ENCODE data around the gene MFNG.
"Not testable (repeated sequence)": the region's sequence is repeated elsewhere in the genome, so short reads cannot be mapped to it uniquely, and the experiment has no call there.

MFNG gene, protein sequence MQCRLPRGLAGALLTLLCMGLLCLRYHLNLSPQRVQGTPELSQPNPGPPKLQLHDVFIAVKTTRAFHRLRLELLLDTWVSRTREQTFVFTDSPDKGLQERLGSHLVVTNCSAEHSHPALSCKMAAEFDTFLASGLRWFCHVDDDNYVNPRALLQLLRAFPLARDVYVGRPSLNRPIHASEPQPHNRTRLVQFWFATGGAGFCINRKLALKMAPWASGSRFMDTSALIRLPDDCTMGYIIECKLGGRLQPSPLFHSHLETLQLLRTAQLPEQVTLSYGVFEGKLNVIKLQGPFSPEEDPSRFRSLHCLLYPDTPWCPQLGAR

DNA sequence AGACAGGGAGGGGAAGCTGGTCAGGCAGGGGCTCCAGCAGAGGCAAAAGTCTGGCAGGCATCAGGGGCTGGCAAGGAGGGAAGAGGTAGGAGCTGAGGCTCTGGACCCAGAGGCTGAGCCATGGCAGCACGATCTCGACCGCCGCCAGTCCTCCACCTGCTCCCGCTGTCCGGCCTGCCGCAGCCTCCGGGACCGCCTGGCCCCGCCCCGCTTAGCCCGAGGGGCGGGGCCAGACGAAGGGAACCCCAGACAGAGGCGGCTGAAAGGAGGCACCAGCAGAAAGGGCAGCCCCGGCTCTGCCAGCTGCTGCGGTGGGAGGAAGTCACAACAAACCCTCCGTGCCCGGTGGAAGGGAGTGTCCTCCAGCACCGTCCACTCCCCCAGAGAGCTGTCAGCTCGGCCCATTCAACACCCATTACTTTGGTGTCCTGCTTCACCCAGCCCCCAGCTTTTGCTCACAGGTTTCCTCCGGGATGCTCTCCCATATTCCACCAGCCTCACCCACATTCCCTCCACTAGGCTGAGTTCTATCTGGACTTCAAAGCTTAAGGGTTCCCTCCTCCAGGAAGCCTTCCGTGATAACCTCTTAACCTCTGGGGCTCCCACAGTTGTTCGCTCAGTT is at the start of gene MFNG:
TSS of gene MFNG (minus strand) at position 161 of the 622 bp plus-strand sequence. CDS start 207 bp downstream, outside the sequence.
- peak; percentile 67 for DNase-seq

DNA sequence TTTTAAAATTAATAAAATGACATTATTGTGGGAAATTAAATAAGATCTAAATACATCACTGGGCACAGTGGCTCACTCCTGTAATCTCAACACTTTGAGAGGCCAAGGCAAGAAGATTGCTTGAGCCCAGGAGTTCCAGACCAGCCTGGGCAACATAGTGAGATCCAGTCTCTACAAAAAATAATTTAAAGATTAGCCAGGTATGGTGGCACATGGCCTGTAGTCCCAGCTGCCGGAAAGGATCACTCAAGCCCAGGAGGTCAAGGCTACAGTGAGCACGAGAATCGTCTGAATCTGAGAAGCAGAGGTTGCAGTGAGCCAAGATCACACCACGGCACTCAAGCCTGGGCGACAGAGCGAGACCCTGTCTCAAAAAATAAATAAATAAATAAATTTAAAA is 49.0 kb upstream of the MFNG start:
- no peak for DNase-seq

- DNase-seq: no peak
Measured at GRCh38 chr22:37534445-37534844, 48.3 kb upstream of the MFNG start.

DNA sequence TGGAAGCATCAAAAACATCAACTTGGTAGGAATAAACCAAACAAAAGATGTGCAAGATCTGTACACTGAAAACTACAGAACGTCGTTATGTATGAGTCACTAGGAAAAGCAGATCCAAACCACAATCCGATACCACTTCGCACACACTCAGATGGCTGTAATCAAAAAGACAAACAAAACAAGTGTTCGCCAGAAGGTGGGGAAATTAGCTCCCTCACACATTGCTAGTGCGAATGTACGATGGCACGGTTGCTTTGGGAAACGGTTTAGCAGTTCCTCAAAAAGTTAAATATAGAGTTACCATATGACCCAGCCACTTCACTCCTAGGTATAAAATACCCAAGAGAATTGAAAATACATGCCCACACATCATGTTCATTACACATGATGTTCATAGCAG is 47.8 kb upstream of the MFNG start:
- DNase-seq: no peak

- peak; percentile 45 for DNase-seq
Measured at GRCh38 chr22:37529652-37530345, 43.6 kb upstream of the MFNG start.

DNA sequence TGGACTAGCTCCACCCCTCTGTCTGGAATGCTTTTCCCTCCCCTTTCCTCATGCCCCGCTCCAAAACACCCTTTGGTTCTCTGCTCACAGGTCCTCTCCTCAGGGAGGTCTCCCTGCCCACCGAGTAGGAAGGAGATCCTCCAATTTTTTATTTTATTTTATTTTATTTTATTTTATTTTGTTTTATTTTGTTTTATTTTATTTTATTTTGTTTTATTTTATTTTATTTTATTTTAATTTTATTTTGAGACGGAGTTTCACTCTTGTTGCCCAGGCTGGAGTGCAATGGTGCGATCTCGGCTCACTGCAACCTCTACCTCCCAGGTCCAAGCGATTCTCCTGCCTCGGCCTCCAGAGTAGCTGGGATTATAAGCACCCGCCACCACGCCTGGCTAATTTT is 41.8 kb upstream of the MFNG start:
- DNase-seq: not testable (repeated sequence)

DNA sequence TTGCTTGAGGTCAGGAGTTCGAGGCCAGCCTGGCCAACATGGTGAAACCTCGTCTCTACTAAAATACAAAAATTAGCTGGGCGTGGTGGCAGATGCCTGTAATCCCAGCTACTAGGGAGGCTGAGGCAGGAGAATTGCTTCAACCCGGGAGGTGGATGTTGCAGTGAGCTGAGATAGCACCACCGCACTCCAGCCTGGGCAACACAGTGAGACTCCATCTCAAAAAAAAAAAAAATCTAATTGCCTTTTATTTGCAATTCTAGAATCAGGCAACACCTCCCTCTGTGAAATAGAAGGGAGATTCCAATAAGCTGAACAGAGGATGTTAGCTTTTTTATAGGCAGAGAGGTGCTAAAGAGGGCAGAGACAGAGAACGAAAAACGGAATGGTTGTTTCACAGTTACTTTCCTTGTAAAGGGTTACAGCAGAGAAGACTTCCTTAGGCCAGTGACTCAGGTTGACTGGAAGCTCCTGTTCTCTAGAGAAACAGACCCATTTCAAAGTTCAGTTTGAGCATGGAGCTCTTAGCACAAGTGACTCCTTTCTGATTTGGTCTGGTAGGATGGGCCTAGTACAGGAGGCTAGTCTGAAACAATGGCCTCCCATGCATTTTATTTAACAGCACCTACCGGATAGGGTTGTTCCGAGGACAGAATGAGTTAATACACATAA is 41.0 kb upstream of the MFNG start:
- DNase-seq: not testable (repeated sequence)

DNA sequence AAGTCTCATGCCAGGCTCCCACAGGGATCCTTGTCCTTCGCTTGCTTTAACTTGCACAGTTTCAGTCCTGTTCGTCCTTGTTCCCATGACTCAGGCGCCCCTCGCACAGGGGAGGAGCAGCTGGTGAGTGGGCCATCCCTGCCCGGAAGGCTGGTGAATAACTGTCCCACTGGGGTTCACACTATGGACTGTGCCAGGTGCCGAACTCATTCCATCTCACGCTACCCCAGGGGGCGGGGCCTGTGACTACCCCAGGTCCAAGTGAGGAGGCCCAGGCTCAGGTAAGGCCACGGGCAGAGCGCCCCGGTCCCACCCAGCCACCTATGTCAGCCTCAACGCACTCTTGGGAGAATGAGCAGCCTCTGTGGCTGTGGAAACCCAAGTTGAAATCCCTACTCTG is 40.2 kb upstream of the MFNG start:
- no peak for DNase-seq

- no peak for DNase-seq
Measured at GRCh38 chr22:37525746-37526350, 39.7 kb upstream of the MFNG start.

DNA sequence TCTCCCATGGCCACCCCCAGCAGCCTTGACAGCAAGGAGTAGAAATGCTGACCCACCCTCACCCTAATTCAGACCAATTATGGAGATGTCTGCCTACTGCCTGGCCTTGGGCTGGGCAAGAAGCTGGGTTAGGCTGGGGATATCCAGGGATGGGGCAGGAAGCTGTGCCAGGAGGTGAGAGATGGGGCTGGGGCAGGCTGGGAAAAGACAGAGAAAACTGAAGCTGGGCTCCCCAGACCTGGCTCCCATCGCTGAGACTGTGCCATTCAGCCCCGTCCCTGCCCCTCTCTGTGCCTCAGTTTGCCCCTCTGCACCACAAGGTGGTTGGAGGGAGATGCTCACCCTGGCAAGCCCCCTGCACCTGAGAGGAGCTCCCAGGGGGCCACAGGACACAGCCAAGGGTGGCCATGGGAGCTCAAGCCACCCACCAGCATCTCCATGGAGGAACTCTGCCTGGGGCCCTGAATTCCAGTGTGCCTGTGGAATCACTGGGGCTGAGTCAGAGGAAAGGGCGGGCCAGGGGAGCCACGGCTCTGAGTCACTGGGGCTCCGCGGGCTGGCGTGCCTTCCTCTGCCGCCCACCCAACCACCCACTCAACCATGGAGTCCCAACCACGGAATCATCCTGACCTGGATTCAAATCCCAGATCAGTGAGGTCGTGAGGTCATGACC is 39.0 kb upstream of the MFNG start:
- DNase-seq: no peak

DNA sequence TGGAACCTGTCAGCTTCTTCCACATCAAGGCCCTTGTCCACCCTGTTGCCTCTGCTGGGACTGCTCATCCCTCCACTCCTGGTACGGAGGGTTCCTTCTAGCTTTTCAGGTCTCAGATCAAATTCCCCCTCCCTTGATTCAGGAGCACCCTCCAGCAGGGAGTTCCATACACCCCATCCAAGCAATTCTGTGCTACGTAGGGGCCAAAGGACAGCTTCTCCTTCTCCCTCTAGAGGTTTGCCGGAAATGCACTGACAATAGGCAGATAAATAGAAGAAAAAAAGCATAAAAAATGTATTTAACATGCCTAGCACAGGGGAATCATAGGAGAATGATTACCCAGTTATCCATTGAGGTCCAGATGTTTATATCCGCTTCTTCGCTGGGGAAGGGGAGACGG is 36.3 kb upstream of the MFNG start:
- no peak for DNase-seq

DNA sequence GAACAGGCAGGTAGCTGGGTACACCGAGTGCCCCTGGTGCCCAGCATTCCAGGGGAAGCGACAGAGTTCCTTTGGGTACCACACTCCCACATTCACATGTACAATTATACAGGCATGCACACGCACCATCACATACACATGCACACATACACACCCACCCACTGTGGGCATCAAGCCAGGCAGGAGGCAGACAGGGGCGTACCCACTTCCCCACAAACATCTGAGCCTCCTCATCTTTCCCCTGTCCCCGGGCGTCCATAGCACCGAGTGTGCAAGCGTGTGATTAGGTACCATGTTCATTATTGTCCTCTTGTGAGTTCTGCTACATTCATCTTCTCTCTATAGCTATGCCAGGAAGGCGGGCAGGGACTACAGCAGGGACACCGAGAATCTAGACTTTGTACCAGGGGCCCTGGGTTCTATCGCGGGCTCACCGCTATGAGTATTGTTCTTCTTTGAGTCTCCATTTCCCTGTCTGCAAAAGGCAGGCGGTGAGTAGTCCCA is 35.1 kb upstream of the MFNG start:
- no peak for DNase-seq

GRCh38 chr22:37520776-37521191 is 34.6 kb upstream of the MFNG start:
- DNase-seq: no peak

DNA sequence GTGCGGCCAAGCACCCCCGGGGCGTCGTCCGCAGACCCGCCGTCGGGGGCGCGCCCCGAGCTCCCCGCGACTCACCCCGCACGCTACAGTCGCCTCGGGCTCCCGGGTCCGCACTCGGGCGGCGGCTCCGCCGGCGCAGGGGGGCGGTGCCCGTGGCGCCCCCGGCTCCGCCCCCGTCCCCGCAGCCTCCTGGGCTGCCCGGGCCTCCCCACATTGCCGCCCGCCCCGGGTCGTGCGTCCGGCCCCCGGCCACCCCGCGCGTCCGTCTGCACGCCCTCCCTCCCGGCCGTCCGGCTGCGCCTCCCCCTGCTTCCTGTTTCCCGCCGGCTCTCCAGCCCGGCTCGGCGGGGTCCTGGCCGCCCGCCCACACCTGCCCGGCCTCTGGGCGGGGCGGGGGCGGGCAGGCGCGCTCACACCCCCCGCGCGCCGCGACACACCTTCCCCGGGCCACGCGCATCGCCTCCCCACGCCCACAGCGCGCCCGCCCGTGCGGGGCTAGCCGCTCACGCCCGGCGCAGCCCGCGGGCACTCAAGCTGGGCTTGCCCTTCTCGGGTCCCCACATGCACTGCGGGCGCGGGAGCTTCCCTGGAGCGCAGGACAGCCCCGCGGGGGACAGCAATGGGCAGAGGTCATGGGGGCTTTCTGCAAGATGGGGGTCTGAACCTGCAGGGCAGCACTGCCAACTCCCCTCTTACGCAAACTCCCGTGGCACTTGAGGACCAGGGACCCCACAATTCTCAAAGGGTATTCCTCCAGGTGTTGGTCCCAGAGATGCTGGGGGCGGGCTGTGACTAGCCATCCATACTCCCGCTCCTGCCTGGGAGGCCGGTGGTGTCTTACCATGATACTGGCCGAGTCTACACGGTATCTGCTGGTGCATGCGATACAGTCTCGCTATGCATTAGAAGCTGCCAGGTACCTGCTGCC is 33.3 kb upstream of the MFNG start, which contains the start of gene CARD10:
TSS of gene CARD10 (minus strand) at position 148 of the 928 bp plus-strand sequence. CDS start 215 bp downstream, outside the sequence.
- no peak for DNase-seq

DNA sequence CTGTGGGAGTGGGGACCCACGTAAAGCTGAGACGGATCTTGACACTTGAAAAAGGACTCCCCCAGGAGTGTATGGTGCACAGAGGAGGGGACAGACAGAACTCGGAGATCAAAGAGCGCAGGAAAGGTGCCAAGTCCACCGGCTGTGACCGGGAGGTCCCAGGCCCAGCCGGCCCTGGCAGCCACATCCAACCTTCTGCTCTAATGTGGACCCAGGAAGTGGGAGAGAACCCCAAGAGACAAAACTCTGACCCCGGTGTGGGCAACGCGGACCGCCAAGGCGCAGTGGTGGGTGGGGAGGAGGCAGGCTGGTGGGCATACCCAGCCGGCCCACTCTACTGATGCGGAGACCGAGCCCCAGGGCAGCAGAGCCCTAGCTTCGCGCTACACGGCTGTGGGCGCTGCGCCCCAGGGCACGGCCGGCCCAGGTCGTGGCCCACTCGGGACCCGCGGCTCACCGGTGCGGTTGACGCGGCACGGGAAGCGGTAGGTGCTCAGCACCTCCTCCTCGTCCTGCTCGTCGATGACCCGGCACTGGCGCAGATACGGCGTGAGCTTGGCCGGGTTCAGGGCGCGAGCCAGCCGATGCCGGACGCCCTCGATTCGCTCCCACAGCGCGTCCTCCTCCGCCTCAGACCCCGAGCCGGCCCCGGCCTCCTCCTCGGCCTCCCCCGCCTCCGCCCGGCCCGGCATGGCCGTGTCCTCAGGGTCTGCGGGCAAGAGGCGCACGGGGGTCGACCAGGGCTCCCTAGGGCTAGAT is 32.5 kb upstream of the MFNG start:
- DNase-seq: no peak

DNA sequence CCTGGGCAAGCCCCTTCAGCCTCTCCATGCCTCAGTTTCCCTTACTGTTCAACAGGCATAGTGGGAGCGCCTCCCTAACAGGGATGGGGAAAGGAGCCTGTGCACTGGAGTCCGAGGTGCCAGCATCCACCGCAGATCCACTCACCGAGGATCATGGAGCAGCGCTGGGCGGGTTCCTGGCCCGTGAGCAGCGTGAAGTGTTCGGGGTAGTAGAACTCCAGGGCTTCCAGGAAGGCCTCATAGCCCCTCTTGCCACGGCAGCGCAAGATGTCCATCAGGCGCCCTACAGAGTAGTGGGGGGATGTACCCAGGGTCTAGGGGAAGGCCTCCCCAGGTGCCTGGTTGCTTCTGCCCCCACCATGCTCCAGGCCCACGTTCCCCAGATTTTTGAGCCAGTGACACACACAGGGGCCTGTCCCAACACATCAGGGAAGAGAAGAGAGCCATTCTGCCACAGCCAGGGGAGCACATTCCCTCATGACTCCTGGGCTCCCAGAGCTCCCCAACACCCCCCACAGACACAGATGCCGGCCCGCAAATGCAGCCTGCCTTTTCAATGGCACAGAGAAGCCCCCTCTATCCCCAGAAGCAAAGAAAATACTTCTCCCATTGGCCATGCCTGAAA is 31.8 kb upstream of the MFNG start:
- DNase-seq: no peak

GRCh38 chr22:37516456-37516855 is 30.3 kb upstream of the MFNG start:
- no peak for DNase-seq

- DNase-seq: no peak
Measured at GRCh38 chr22:37515901-37516300, 29.7 kb upstream of the MFNG start.

- DNase-seq: no peak
Measured at GRCh38 chr22:37514526-37515051, 28.4 kb upstream of the MFNG start.

All from KG1 (cell line).